Neural progenitor cell (in vitro differentiated cells): ENCODE data around the gene RLBP1. TPM values are rescaled to one million over a fixed set of nuclear protein-coding genes. Genes with fewer than 3 reads are reported as not detected.

Source experiments
- DNase-seq: peaks from one replicate; pipeline ENCODE4 v3.0.0-alpha.2; 2016; ENCODE audit warnings: low spot score
- H2AFZ ChIP-seq: fragments of 200-600 bp; sonication (generic); replicated peaks from 2 replicates; pipeline ENCODE4 v1.6.1; 2016; ENCODE audit warnings: antibody characterized with exemption
- H3F3A ChIP-seq: fragments of 200-600 bp; sonication (generic); 2 replicates; pipeline ENCODE4 v1.6.1; 2016; ENCODE audit warnings: antibody characterized with exemption, low read depth
- H3K27ac ChIP-seq: fragments of 200-600 bp; sonication (generic); 2 replicates; pipeline ENCODE4 v1.5.1; 2016; ENCODE audit warnings: mild to moderate bottlenecking
- H3K27me3 ChIP-seq: fragments of 200-600 bp; sonication (generic); 2 replicates; pipeline ENCODE4 v1.6.1; 2016; ENCODE audit warnings: mild to moderate bottlenecking, moderate library complexity
- H3K36me3 ChIP-seq: fragments of 200-600 bp; sonication (generic); 2 replicates; pipeline ENCODE4 v1.5.1; 2016
- H3K4me1 ChIP-seq: fragments of 200-600 bp; sonication (generic); 2 replicates; pipeline ENCODE4 v1.6.1; 2016; ENCODE audit warnings: mixed run types
- H3K4me2 ChIP-seq: fragments of 200-600 bp; sonication (generic); 2 replicates; pipeline ENCODE4 v1.6.1; 2016
- H3K4me3 ChIP-seq: fragments of 200-600 bp; sonication (generic); 2 replicates; pipeline ENCODE4 v1.5.1; 2016
- H3K79me2 ChIP-seq: fragments of 200-600 bp; sonication (generic); 2 replicates; pipeline ENCODE4 v1.6.1; 2016; ENCODE audit warnings: low read depth
- H3K9ac ChIP-seq: fragments of 200-600 bp; sonication (generic); 2 replicates; pipeline ENCODE4 v1.6.1; 2016
- H3K9me3 ChIP-seq: fragments of 200-600 bp; sonication (generic); 2 replicates; pipeline ENCODE4 v1.5.1; 2016; ENCODE audit warnings: low read depth
- H4K20me1 ChIP-seq: fragments of 200-600 bp; sonication (generic); 2 replicates; pipeline ENCODE4 v1.6.1; 2016; ENCODE audit warnings: low read depth
- H3K27ac Mint-ChIP-seq: 3 replicates; pipeline ENCODE4 v1.8.0; 2021; ENCODE audit warnings: mixed read lengths
- H3K27me3 Mint-ChIP-seq: 2 replicates; pipeline ENCODE4 v1.8.0; 2022; ENCODE audit warnings: low read depth, mild to moderate bottlenecking, inconsistent platforms, moderate library complexity, mixed read lengths; ENCODE audit not compliant: insufficient read depth
- H3K36me3 Mint-ChIP-seq: 3 replicates; pipeline ENCODE4 v1.8.0; 2021; ENCODE audit warnings: mixed read lengths
- H3K4me1 Mint-ChIP-seq: 3 replicates; pipeline ENCODE4 v1.8.0; 2021; ENCODE audit warnings: mixed read lengths
- H3K4me3 Mint-ChIP-seq: 3 replicates; pipeline ENCODE4 v1.8.0; 2021; ENCODE audit warnings: mild to moderate bottlenecking, moderate library complexity, mixed read lengths
- H3K9me3 Mint-ChIP-seq: 3 replicates; pipeline ENCODE4 v1.8.0; 2020; ENCODE audit warnings: mixed read lengths
- CTCF ChIP-seq: fragments of 200-600 bp; sonication (generic); IDR thresholded peaks from 2 replicates; pipeline ENCODE4 v1.5.1; 2017; ENCODE audit warnings: antibody characterized with exemption, mild to moderate bottlenecking
- EZH2 ChIP-seq: fragments of 200-600 bp; sonication (generic); IDR thresholded peaks from 2 replicates; pipeline ENCODE4 v1.6.1; 2017; ENCODE audit warnings: antibody characterized with exemption, mild to moderate bottlenecking, moderate library complexity
- EZH2phosphoT487 ChIP-seq: fragments of 200-600 bp; sonication (generic); IDR thresholded peaks from 2 replicates; pipeline ENCODE4 v1.6.1; 2017; ENCODE audit warnings: antibody characterized with exemption
- total RNA-seq: library from RNA; depleted of rRNA; stranded (reverse); fragments of >200 nt; gene quantifications from 2 replicates; pipeline ENCODE4 v1.2.3, GENCODE V29; 2015; ENCODE audit warnings: low replicate concordance

RLBP1 gene
- total RNA-seq, 1 donor from 2014 or later: 2.6 TPM

DNA sequence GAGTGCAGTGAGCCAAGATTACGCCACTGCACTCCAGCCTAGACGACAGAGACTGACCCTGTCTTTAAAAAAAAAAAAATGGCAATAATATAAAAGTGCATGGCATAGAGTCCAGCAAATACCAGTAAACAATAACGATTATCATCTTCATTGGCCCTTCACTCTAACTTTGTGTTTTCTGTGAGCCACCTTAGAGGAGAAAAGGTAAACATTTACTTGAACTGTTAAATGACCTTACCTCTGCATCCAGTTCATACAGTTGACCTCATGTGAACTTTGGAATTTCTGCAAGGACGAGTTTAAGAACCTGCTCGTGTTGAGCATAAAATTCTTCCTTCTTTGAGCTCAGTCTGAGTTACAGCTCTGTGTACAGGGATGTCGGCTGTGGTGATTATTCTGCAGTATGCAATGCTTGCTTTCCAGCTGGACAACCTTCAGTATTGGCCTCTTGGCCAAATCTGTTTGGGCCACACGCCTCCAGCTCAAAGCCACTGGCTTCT lies 56.6 kb downstream of the RLBP1 start:
- H3K27me3 ChIP-seq: no peaks in the 10 kb centered on the region
- H3K4me3 Mint-ChIP-seq: no peak overlapping the region
- no peak overlapping the region for H3K4me3 ChIP-seq
- no peaks in the 10 kb centered on the region for H3K27me3 Mint-ChIP-seq
- no peak overlapping the region for H3K9ac ChIP-seq
- H3K79me2 ChIP-seq: no peaks in the 10 kb centered on the region
- H3K9me3 ChIP-seq: no peaks in the 10 kb centered on the region
- no peaks in the 10 kb centered on the region for H3K36me3 Mint-ChIP-seq
- H3K36me3 ChIP-seq: no peaks in the 10 kb centered on the region
- no peak overlapping the region for H3K27ac Mint-ChIP-seq
- peaks cover 4% of the 10 kb centered on the region for H3F3A ChIP-seq
- H3K4me2 ChIP-seq: no peak overlapping the region
- H2AFZ ChIP-seq: no peak overlapping the region
- peaks cover 29% of the 10 kb centered on the region for H3K4me1 Mint-ChIP-seq
- no peak for DNase-seq
- H3K27ac ChIP-seq: no peak overlapping the region
- no peaks in the 10 kb centered on the region for H3K9me3 Mint-ChIP-seq
- no peak for TF ChIP-seq CTCF
- TF ChIP-seq EZH2: no peak
- TF ChIP-seq EZH2phosphoT487: no peak
- H3K4me1 ChIP-seq: peaks cover 22% of the 10 kb centered on the region
- H4K20me1 ChIP-seq: no peaks in the 10 kb centered on the region

DNA sequence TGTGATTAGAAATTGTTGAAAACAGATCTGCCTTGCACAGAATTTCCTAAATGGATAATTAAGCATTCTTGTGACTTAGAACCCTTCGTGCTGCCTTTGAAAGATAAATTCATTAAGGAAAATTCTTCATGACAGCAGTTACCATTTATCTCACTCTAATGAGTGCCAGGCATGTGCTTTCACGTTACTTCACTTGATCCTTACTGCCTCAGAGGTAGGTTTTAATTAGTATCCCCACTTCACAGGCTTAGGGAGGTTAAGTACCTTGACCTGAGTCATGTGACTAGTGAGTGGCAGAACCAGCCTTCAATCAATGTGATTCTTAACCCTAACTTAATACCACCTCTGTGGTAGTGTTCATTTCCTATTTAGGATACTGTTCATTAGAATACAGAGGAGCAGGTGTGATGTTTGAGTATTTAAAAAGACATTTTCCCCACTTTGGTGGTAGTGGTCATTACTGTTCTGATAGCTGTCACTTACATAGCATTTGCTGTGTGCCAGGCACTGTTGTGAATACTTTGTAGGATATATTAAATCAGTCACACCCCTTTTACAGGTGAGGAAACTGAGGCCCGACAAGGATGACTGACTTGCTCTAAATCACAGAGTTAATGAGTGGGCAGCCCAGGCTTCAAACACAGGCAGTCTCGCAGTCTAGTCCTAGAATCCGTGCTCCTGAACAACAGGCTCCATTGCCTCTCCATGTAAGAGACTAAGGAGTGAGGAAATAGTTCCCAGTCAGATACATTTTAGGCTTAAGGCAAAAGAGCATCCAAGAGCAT lies 57.9 kb downstream of the RLBP1 start:
- Mint-ChIP-seq H3K27ac (no peak overlapping the region), H3K27me3 (no peaks in the 10 kb centered on the region), H3K4me1 (peaks cover 29% of the 10 kb centered on the region), H3K9me3 (no peaks in the 10 kb centered on the region), H3K36me3 (no peaks in the 10 kb centered on the region), H3K4me3 (no peak overlapping the region)
- Histone ChIP-seq H3K4me3 (no peak overlapping the region), H4K20me1 (no peaks in the 10 kb centered on the region), H3K9ac (no peak overlapping the region), H3K9me3 (no peaks in the 10 kb centered on the region), H3F3A (peaks cover 4% of the 10 kb centered on the region), H2AFZ (no peak overlapping the region), H3K27me3 (no peaks in the 10 kb centered on the region), H3K27ac (no peak overlapping the region), H3K79me2 (no peaks in the 10 kb centered on the region), H3K4me1 (peaks cover 22% of the 10 kb centered on the region), H3K36me3 (no peaks in the 10 kb centered on the region), H3K4me2 (no peak overlapping the region)
- TF ChIP-seq EZH2phosphoT487: no peak
- no peak for TF ChIP-seq EZH2
- no peak for TF ChIP-seq CTCF
- DNase-seq: peak; percentile 40

- Mint-ChIP-seq H3K27ac (no peak overlapping the region), H3K4me1 (peaks cover 18% of the 10 kb centered on the region), H3K4me3 (no peak overlapping the region), H3K36me3 (peaks cover 2% of the 10 kb centered on the region), H3K27me3 (no peaks in the 10 kb centered on the region), H3K9me3 (no peaks in the 10 kb centered on the region)
- Histone ChIP-seq H3K36me3 (no peaks in the 10 kb centered on the region), H3K27ac (no peak overlapping the region), H4K20me1 (no peaks in the 10 kb centered on the region), H3K4me1 (peaks cover 22% of the 10 kb centered on the region), H3K9me3 (no peaks in the 10 kb centered on the region), H3K79me2 (no peaks in the 10 kb centered on the region), H3K4me2 (no peak overlapping the region), H2AFZ (no peak overlapping the region), H3K27me3 (no peaks in the 10 kb centered on the region), H3K4me3 (no peak overlapping the region), H3K9ac (no peak overlapping the region), H3F3A (peaks cover 4% of the 10 kb centered on the region)
- TF ChIP-seq EZH2phosphoT487 (no peak), CTCF (no peak), EZH2 (no peak)
- no peak for DNase-seq
These were observed 59.7 kb downstream of the RLBP1 start for GRCh38 chr15:89161666-89162065.

Other genes with a start within 250 kb of the RLBP1 start
- 10.9 and 18.1 TPM in 2 replicates for gene ABHD2, start 133.1 kb downstream of the RLBP1 start, total RNA-seq
- 125 and 133 TPM in 2 replicates for gene FANCI, start 22.4 kb upstream of the RLBP1 start, total RNA-seq
- 25.2 and 43.5 TPM in 2 replicates for gene POLG, start 113.2 kb upstream of the RLBP1 start, total RNA-seq